Osteoblast (primary cell): ENCODE results near the gene TENM4. TPM values are rescaled to one million over a fixed set of nuclear protein-coding genes. Genes with fewer than 3 reads are reported as not detected.

Experiments
- DNase-seq: peaks from one replicate; pipeline ENCODE4 v3.0.0; 2011; ENCODE audit warnings: low spot score, mixed read lengths; ENCODE audit not compliant: insufficient read length; ENCODE audit errors: missing footprints
- H2AFZ ChIP-seq: 2 replicates; pipeline ENCODE4 v1.6.0; 2011; ENCODE audit warnings: mild to moderate bottlenecking, low read length
- H3K27ac ChIP-seq: 2 replicates; pipeline ENCODE4 v1.5.1; 2011; ENCODE audit warnings: mild to moderate bottlenecking, low read depth, low read length, moderate library complexity
- H3K27me3 ChIP-seq: 2 replicates; pipeline ENCODE4 v1.6.0; 2012; ENCODE audit warnings: mild to moderate bottlenecking, control low read depth, inconsistent platforms, low read length, moderate library complexity; ENCODE audit not compliant: insufficient read depth
- H3K36me3 ChIP-seq: 2 replicates; pipeline ENCODE4 v1.5.1; 2011; ENCODE audit warnings: mild to moderate bottlenecking, low read length, control low read depth, moderate library complexity; ENCODE audit not compliant: insufficient read depth
- H3K4me1 ChIP-seq: 2 replicates; pipeline ENCODE4 v1.5.1; 2011; ENCODE audit warnings: mild to moderate bottlenecking, low read length, control low read depth, moderate library complexity; ENCODE audit not compliant: insufficient read depth
- H3K4me2 ChIP-seq: 2 replicates; pipeline ENCODE4 v1.6.0; 2011; ENCODE audit warnings: mild to moderate bottlenecking, low read length; ENCODE audit not compliant: insufficient read depth
- H3K4me3 ChIP-seq: fragments of 200-600 bp; sonication (generic); 3 replicates; pipeline ENCODE4 v1.5.1; 2012; ENCODE audit warnings: mild to moderate bottlenecking, low read length, inconsistent platforms; ENCODE audit not compliant: insufficient read depth
- H3K79me2 ChIP-seq: 2 replicates; pipeline ENCODE4 v1.6.0; 2012; ENCODE audit warnings: mild to moderate bottlenecking, low read length, control low read depth, inconsistent platforms; ENCODE audit not compliant: insufficient read depth
- H3K9me3 ChIP-seq: 2 replicates; pipeline ENCODE4 v1.5.1; 2011; ENCODE audit warnings: low read depth, low read length, control low read depth
- H4K20me1 ChIP-seq: 2 replicates; pipeline ENCODE4 v1.6.0; 2012; ENCODE audit warnings: mild to moderate bottlenecking, low read length, control low read depth; ENCODE audit not compliant: insufficient read depth
- total RNA-seq: library from RNA; depleted of rRNA; stranded (reverse); fragments of >200 nt; gene quantifications from 2 replicates; pipeline ENCODE4 v1.2.3, GENCODE V29; 2012
- TF ChIP-seq, protein P1 (sequence below): IDR thresholded peaks from 2 replicates; pipeline ENCODE4 v1.5.1; 2011; ENCODE audit warnings: mild to moderate bottlenecking, low read depth, low read length, moderate library complexity; ENCODE audit errors: extremely low read depth

Gene TENM4
- total RNA-seq, 1 donor: 63.3 TPM

DNA sequence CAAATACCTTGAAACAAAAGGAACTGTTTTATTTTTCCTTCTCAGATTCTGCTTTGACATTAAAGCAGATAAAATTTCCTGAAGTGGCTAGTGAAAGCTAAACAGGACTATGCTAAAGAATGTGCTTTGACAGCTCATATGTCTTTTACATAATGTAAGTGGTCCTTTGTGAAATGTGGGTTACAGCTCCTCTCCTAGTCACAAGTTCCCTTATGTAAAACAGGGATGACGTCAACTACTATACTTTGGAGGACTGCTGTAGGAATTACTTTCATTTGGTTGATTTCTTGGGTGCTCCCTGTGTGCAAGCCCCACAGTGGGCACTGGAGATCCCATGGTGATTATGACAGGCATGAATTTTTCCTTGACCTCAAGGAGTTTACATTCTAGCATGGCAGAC is 649.6 kb downstream of the TENM4 start:
- H3K9me3 ChIP-seq: no peaks in the 10 kb centered on the region
- no peak overlapping the region for H3K4me2 ChIP-seq
- H3K27ac ChIP-seq: no peak overlapping the region
- H3K4me1 ChIP-seq: peaks cover 25% of the 10 kb centered on the region
- no peaks in the 10 kb centered on the region for H4K20me1 ChIP-seq
- no peak overlapping the region for H2AFZ ChIP-seq
- no peaks in the 10 kb centered on the region for H3K36me3 ChIP-seq
- H3K4me3 ChIP-seq: no peak overlapping the region
- TF ChIP-seq, protein P1, sequence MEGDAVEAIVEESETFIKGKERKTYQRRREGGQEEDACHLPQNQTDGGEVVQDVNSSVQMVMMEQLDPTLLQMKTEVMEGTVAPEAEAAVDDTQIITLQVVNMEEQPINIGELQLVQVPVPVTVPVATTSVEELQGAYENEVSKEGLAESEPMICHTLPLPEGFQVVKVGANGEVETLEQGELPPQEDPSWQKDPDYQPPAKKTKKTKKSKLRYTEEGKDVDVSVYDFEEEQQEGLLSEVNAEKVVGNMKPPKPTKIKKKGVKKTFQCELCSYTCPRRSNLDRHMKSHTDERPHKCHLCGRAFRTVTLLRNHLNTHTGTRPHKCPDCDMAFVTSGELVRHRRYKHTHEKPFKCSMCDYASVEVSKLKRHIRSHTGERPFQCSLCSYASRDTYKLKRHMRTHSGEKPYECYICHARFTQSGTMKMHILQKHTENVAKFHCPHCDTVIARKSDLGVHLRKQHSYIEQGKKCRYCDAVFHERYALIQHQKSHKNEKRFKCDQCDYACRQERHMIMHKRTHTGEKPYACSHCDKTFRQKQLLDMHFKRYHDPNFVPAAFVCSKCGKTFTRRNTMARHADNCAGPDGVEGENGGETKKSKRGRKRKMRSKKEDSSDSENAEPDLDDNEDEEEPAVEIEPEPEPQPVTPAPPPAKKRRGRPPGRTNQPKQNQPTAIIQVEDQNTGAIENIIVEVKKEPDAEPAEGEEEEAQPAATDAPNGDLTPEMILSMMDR: no peak
- H3K79me2 ChIP-seq: no peaks in the 10 kb centered on the region
- H3K27me3 ChIP-seq: no peaks in the 10 kb centered on the region
- DNase-seq: no peak

- no peaks in the 10 kb centered on the region for H3K79me2 ChIP-seq
- no peak overlapping the region for H2AFZ ChIP-seq
- H4K20me1 ChIP-seq: no peaks in the 10 kb centered on the region
- H3K27me3 ChIP-seq: no peaks in the 10 kb centered on the region
- no peak overlapping the region for H3K27ac ChIP-seq
- TF ChIP-seq, protein P1: no peak
- H3K4me2 ChIP-seq: no peak overlapping the region
- peaks cover 25% of the 10 kb centered on the region for H3K4me1 ChIP-seq
- no peaks in the 10 kb centered on the region for H3K9me3 ChIP-seq
- no peak for DNase-seq
- H3K4me3 ChIP-seq: no peak overlapping the region
- no peaks in the 10 kb centered on the region for H3K36me3 ChIP-seq
Observed at GRCh38 chr11:78790784-78791183, 650.0 kb downstream of the TENM4 start.

GRCh38 chr11:78789375-78789774 is 651.5 kb downstream of the TENM4 start:
- H3K36me3 ChIP-seq: no peaks in the 10 kb centered on the region
- no peak overlapping the region for H3K27ac ChIP-seq
- H4K20me1 ChIP-seq: no peaks in the 10 kb centered on the region
- H3K27me3 ChIP-seq: no peaks in the 10 kb centered on the region
- no peaks in the 10 kb centered on the region for H3K9me3 ChIP-seq
- no peak overlapping the region for H3K4me3 ChIP-seq
- no peaks in the 10 kb centered on the region for H3K79me2 ChIP-seq
- TF ChIP-seq, protein P1: no peak
- H2AFZ ChIP-seq: no peak overlapping the region
- no peak overlapping the region for H3K4me2 ChIP-seq
- H3K4me1 ChIP-seq: peaks cover 31% of the 10 kb centered on the region
- DNase-seq: no peak

- H3K4me2 ChIP-seq: no peak overlapping the region
- TF ChIP-seq, protein P1: no peak
- H2AFZ ChIP-seq: no peak overlapping the region
- DNase-seq: no peak
- peaks cover 39% of the 10 kb centered on the region for H3K4me1 ChIP-seq
- no peaks in the 10 kb centered on the region for H4K20me1 ChIP-seq
- no peaks in the 10 kb centered on the region for H3K27me3 ChIP-seq
- no peaks in the 10 kb centered on the region for H3K36me3 ChIP-seq
- H3K27ac ChIP-seq: no peak overlapping the region
- H3K4me3 ChIP-seq: no peak overlapping the region
- no peaks in the 10 kb centered on the region for H3K9me3 ChIP-seq
- H3K79me2 ChIP-seq: no peaks in the 10 kb centered on the region
Observed at GRCh38 chr11:78788533-78788932, 652.3 kb downstream of the TENM4 start.
